GM18511 (cell line): Measurements from ENCODE around the gene ADGRF4.

Source experiments
- ATAC-seq: cut with Tn5 transposase; IDR thresholded peaks from one replicate; pipeline ENCODE4 v1.9.1; 2021; ENCODE audit warnings: mild to moderate bottlenecking, moderate library complexity; ENCODE audit not compliant: unreplicated experiment

ADGRF4 gene

GRCh38 chr6:47681201-47681990 is 17.0 kb upstream of the ADGRF4 start:
- ATAC-seq = no peak

- ATAC-seq = no peak
Observed at GRCh38 chr6:47686411-47686810, 12.0 kb upstream of the ADGRF4 start.

- ATAC-seq = no peak
Observed at GRCh38 chr6:47687432-47687831, 10.9 kb upstream of the ADGRF4 start.

GRCh38 chr6:47690214-47690613 is 8.2 kb upstream of the ADGRF4 start:
- ATAC-seq = no peak

- no peak for ATAC-seq
Observed at GRCh38 chr6:47690791-47691190, 7.6 kb upstream of the ADGRF4 start.

- ATAC-seq = no peak
Observed at GRCh38 chr6:47697925-47698324, 455 bp upstream of the ADGRF4 start.

- ATAC-seq = no peak
Observed at GRCh38 chr6:47700053-47700452, 1.7 kb downstream of the ADGRF4 start.

- ATAC-seq = no peak
Observed at GRCh38 chr6:47700596-47700995, 2.2 kb downstream of the ADGRF4 start.

GRCh38 chr6:47701363-47701762 is 3.0 kb downstream of the ADGRF4 start:
- ATAC-seq = peak; percentile 97

- ATAC-seq = no peak
Observed at GRCh38 chr6:47709160-47709559, 10.8 kb downstream of the ADGRF4 start.

- ATAC-seq = no peak
Observed at GRCh38 chr6:47710295-47710694, 11.9 kb downstream of the ADGRF4 start.

GRCh38 chr6:47713200-47713599 is 14.8 kb downstream of the ADGRF4 start:
- ATAC-seq = no peak

- ATAC-seq = no peak
Observed at GRCh38 chr6:47714802-47715201, 16.4 kb downstream of the ADGRF4 start.

GRCh38 chr6:47715782-47716181 is 17.4 kb downstream of the ADGRF4 start:
- peak; percentile 49 for ATAC-seq

GRCh38 chr6:47716207-47716606 is 17.8 kb downstream of the ADGRF4 start:
- ATAC-seq = no peak

GRCh38 chr6:47718571-47718970 is 20.2 kb downstream of the ADGRF4 start:
- ATAC-seq = no peak

GRCh38 chr6:47721189-47721588 is 22.8 kb downstream of the ADGRF4 start:
- ATAC-seq = no peak

GRCh38 chr6:47722194-47722593 is 23.8 kb downstream of the ADGRF4 start:
- peak; percentile 73 for ATAC-seq

GRCh38 chr6:47724300-47724699 is 25.9 kb downstream of the ADGRF4 start:
- ATAC-seq = no peak

- ATAC-seq = no peak
Observed at GRCh38 chr6:47727391-47727790, 29.0 kb downstream of the ADGRF4 start.

GRCh38 chr6:47729019-47729418 is 30.6 kb downstream of the ADGRF4 start:
- ATAC-seq = no peak

- ATAC-seq = no peak
Observed at GRCh38 chr6:47729457-47729856, 31.1 kb downstream of the ADGRF4 start.
